Measurements from ENCODE around the gene FOXJ1.

DNA sequence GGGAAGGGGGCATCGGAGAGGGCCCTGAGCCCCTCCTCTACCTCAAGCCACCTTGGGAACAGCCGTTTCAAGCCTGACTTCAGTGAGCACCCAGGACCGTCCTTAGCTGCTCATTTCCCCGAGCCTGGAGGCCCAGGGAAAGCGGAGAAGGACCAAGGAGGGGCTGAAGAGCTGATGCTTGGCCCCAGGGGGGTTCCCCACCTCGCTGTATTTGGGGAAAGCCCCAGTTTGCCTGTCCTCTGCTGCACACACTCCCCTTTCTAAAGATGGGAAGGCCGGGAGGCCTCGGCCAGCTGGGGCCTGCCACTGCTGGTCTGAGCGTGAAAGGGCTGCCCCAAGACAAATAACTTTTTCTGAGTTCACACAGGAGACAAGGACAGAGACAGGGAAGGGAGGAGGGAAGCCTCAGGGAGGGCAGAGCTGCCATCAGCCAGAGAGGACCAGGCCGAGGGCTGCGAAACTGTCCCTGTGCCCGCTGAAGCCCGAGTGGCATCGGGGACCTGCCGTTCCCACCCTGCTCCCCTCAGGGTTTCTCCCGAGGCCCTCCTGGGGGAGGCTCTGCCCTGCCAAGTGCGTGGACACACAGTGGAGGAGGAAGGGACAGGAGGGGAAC is 50.4 kb downstream of the FOXJ1 start:
- no peak for TF ChIP-seq POLR2AphosphoS2 (IDR thresholded peaks at IDR 0.05; ENCODE audit: low read depth, low read length)
- no peak for TF ChIP-seq MXI1 (IDR thresholded peaks at IDR 0.05; ENCODE audit: borderline replicate concordance, low read depth, low read length)
- TF ChIP-seq AGO2 (optimal IDR thresholded peaks at IDR 0.05; ENCODE audit: low read depth, low read length): no peak
- no peak for TF ChIP-seq MYNN (CRISPR knock-in tag; IDR thresholded peaks at IDR 0.05; ENCODE audit: low read depth)
- no peak for TF ChIP-seq ZBTB21 (CRISPR knock-in tag; IDR thresholded peaks at IDR 0.05)
- TF ChIP-seq, protein P1, sequence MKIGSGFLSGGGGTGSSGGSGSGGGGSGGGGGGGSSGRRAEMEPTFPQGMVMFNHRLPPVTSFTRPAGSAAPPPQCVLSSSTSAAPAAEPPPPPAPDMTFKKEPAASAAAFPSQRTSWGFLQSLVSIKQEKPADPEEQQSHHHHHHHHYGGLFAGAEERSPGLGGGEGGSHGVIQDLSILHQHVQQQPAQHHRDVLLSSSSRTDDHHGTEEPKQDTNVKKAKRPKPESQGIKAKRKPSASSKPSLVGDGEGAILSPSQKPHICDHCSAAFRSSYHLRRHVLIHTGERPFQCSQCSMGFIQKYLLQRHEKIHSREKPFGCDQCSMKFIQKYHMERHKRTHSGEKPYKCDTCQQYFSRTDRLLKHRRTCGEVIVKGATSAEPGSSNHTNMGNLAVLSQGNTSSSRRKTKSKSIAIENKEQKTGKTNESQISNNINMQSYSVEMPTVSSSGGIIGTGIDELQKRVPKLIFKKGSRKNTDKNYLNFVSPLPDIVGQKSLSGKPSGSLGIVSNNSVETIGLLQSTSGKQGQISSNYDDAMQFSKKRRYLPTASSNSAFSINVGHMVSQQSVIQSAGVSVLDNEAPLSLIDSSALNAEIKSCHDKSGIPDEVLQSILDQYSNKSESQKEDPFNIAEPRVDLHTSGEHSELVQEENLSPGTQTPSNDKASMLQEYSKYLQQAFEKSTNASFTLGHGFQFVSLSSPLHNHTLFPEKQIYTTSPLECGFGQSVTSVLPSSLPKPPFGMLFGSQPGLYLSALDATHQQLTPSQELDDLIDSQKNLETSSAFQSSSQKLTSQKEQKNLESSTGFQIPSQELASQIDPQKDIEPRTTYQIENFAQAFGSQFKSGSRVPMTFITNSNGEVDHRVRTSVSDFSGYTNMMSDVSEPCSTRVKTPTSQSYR (CRISPR knock-in tag; IDR thresholded peaks at IDR 0.05; ENCODE audit: borderline replicate concordance): no peak
- TF ChIP-seq ZNF558 (CRISPR knock-in tag; IDR thresholded peaks at IDR 0.05; ENCODE audit: borderline replicate concordance): no peak
- TF ChIP-seq, protein P2, sequence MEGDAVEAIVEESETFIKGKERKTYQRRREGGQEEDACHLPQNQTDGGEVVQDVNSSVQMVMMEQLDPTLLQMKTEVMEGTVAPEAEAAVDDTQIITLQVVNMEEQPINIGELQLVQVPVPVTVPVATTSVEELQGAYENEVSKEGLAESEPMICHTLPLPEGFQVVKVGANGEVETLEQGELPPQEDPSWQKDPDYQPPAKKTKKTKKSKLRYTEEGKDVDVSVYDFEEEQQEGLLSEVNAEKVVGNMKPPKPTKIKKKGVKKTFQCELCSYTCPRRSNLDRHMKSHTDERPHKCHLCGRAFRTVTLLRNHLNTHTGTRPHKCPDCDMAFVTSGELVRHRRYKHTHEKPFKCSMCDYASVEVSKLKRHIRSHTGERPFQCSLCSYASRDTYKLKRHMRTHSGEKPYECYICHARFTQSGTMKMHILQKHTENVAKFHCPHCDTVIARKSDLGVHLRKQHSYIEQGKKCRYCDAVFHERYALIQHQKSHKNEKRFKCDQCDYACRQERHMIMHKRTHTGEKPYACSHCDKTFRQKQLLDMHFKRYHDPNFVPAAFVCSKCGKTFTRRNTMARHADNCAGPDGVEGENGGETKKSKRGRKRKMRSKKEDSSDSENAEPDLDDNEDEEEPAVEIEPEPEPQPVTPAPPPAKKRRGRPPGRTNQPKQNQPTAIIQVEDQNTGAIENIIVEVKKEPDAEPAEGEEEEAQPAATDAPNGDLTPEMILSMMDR (CRISPR knock-in tag; IDR thresholded peaks at IDR 0.05): no peak
- no peak for TF ChIP-seq U2AF2 (IDR thresholded peaks at IDR 0.05; ENCODE audit: low read depth, low read length)
- TF ChIP-seq, protein P3, sequence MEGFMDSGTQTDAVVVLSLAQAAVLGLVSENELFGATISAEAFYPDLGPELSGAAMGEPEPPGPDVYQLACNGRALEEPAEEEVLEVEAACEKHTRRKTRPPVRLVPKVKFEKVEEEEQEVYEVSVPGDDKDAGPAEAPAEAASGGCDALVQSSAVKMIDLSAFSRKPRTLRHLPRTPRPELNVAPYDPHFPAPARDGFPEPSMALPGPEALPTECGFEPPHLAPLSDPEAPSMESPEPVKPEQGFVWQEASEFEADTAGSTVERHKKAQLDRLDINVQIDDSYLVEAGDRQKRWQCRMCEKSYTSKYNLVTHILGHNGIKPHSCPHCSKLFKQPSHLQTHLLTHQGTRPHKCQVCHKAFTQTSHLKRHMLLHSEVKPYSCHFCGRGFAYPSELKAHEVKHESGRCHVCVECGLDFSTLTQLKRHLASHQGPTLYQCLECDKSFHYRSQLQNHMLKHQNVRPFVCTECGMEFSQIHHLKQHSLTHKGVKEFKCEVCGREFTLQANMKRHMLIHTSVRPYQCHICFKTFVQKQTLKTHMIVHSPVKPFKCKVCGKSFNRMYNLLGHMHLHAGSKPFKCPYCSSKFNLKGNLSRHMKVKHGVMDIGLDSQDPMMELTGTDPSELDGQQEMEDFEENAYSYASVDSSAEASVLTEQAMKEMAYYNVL (CRISPR knock-in tag; IDR thresholded peaks at IDR 0.05; ENCODE audit: borderline replicate concordance): no peak
- TF ChIP-seq, protein P4, sequence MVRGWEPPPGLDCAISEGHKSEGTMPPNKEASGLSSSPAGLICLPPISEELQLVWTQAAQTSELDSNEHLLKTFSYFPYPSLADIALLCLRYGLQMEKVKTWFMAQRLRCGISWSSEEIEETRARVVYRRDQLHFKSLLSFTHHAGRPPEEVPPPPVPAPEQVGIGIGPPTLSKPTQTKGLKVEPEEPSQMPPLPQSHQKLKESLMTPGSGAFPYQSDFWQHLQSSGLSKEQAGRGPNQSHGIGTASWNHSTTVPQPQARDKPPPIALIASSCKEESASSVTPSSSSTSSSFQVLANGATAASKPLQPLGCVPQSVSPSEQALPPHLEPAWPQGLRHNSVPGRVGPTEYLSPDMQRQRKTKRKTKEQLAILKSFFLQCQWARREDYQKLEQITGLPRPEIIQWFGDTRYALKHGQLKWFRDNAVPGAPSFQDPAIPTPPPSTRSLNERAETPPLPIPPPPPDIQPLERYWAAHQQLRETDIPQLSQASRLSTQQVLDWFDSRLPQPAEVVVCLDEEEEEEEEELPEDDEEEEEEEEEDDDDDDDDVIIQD (CRISPR knock-in tag; IDR thresholded peaks at IDR 0.05; ENCODE audit: low read depth): no peak
- no peak for TF ChIP-seq SP1 (IDR thresholded peaks at IDR 0.05)
- TF ChIP-seq SP1 (CRISPR knock-in tag; IDR thresholded peaks at IDR 0.05): no peak
- TF ChIP-seq ZNF766 (CRISPR knock-in tag; IDR thresholded peaks at IDR 0.05; ENCODE audit: borderline replicate concordance): no peak
- TF ChIP-seq FOXK1 (CRISPR knock-in tag; IDR thresholded peaks at IDR 0.05; ENCODE audit: borderline replicate concordance, low read depth): no peak
